Fibroblast of peridontal ligament (primary cell): ENCODE results near the gene TIAM2.
"Not testable (repeated sequence)": the region's sequence is repeated elsewhere in the genome, so short reads cannot be mapped to it uniquely, and the experiment has no call there.

Experiments used
- DNase-seq: peaks from one replicate; pipeline ENCODE4 v3.0.0-alpha.2; 2010; ENCODE audit errors: extremely low read depth

Gene TIAM2

DNA sequence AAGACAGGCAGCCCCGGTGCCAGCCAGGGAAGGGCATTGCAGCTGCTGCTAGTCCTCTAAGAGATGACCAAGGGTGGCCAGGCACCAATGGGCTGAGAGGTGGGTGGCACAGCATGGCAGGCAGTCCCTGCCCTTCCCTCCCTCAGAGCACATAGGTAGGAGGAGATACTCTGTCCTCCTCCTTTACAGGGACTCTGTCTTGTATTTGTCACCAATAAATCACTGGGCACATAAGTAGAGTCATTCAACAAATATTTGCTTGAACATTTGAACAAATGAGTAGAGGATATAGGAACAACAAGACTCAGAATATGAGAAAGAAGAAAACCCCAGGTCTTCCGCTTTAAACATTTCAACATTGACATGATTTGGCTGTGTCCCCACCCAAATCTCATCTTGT is 199.3 kb downstream of the TIAM2 start:
- DNase-seq, result no peak

- DNase-seq, result no peak
These were observed 200.8 kb downstream of the TIAM2 start for GRCh38 chr6:155195903-155196302.

DNA sequence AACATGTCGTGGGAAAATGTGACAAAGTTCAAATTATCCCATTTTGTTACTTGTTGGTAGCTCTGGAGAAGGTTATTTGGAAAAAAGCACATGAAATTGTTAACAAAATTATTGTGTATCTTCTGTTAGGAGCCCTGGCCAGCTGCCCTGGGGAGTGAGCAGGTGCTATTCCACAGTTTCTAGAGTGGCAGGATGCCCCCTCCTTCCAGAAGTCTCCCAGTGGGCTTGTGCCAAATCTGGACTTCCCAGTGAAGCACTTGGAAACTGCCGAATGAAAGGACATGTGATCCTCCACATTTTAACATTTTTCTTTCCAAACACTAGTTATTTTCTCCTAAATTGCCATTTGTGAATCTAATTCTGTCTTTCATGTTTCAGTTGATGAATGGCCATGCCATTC is 201.8 kb downstream of the TIAM2 start:
- no peak for DNase-seq

GRCh38 chr6:155197932-155198331 is 202.8 kb downstream of the TIAM2 start:
- DNase-seq, result no peak

- DNase-seq, result no peak
These were observed 204.9 kb downstream of the TIAM2 start for GRCh38 chr6:155200012-155200411.

GRCh38 chr6:155201461-155202226 is 206.5 kb downstream of the TIAM2 start:
- DNase-seq, result peak; percentile 72

- DNase-seq, result no peak
These were observed 212.1 kb downstream of the TIAM2 start for GRCh38 chr6:155207223-155207622.

DNA sequence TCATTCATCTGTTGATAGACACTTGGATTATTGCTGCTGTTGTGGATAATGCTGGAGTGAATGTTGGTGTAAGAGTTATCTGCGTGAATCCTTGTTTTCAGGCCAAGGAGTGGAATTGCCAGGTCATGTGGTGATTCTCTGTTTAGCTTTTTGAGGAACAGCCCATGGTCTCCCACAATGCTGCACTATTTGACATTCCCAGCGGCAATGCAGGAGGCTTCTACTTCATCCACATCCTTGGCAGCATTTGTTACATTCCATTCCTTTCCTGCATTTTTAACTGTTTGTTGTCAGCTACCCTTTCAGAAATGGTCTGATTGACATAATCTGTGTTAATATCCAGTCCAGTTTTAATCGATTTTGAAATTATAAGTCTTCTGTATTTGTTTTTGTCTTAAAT is 217.0 kb downstream of the TIAM2 start:
- DNase-seq, result no peak

DNA sequence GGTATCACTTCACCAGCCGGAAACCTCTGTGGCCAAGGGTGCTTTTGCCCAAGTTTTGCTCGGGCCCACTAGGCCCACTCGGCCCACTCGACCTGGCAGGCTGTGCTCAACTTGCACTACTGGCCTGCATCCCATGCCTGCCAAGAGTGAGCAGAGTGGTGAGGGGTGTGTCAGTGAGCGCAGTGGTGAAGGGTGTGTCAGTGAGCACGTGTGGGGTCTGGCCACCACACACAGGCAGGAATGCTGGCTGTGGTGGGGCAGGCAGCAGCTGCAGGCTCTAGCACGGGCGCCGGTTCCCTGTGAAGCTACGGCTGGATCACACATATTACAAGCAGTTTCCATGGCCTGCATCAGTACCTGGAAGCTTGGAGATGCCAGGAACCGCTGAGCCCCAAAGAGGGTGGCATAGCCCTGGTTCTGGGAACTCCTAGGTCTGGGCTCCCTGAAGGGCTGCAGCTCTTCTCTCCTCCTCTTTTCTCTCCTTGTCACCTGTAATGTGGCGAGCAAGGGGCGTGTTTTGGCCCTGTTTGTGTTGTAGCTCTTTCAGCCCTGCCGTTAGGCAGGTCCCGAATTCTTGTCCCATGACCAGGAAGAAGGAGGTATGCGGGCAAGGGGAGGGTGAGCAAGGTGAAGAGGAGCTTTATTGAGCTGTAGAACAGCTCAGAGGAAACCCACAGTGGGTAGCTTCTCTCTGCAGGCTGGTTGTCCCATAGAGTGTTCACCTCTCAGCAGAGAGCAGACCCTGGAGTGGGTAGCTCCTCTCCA is 217.7 kb downstream of the TIAM2 start:
- no peak for DNase-seq

- no peak for DNase-seq
These were observed 218.7 kb downstream of the TIAM2 start for GRCh38 chr6:155213611-155214372.

- no peak for DNase-seq
These were observed 220.8 kb downstream of the TIAM2 start for GRCh38 chr6:155215906-155216305.

GRCh38 chr6:155216312-155217046 is 221.4 kb downstream of the TIAM2 start:
- DNase-seq, result no peak

- not testable (repeated sequence) for DNase-seq
These were observed 223.6 kb downstream of the TIAM2 start for GRCh38 chr6:155218711-155219110.

GRCh38 chr6:155219299-155219698 is 224.2 kb downstream of the TIAM2 start:
- no peak for DNase-seq

DNA sequence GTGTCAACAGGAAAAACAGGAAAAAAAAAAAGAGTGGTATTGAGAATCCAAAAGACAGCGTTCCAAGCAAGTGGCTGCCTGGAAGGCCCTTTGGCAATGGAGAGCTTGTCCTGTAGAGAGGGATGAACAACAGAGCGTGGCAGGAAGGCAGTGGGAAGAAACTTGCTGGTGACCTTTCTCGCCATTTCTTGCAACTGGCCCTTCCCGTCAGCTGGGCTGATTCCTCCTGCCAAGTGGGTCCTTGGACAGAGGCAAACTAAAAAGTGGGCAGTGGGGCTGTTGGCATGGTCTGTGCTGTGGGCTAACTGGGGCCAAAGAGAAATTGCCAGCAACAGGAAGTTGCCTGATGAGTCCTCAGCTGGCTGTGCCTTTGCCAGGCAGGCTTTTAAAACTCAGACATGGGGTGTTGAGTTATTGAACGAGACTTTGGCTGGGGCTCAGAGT is 224.8 kb downstream of the TIAM2 start:
- DNase-seq, result no peak

DNA sequence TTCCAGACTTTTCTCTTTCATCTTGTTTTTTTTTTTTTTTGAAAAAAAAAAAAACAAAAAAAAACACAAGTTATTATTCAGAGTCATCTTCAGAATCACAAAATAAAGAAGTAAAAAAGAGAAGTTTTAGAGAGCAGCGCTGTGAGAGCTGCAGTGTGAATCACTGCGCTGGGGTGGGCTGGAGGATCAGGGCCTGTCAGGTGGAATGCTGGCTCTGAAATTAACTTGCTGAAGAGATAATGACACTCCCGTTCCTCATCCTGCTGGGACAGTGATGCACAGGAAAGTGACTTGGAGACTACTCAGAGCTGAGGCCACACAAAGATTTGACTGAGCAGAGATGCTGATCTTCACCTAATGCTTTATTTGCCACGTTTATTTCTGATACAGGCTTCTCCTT is 226.0 kb downstream of the TIAM2 start:
- no peak for DNase-seq

DNA sequence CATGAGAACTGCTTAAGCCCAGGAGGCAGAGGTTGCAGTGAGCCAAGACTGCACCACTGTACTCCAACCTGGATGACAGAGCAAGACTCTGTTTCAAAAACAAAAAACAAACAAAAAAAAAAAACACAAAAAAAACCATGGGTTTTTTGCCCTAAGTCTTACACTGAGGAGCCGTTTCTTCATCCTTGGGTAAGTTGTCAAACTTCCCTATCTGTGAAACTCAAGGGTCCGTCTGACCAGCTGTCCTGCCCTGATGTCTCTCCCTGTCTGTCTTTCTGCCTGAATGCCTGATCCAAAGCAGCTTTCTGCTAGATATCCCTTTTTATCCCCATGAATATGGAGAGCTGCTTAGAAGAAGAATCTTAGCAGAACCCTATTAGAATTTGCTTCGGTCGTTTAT is 227.4 kb downstream of the TIAM2 start:
- no peak for DNase-seq

GRCh38 chr6:155223646-155224451 is 228.7 kb downstream of the TIAM2 start:
- DNase-seq, result peak; percentile 63

- no peak for DNase-seq
These were observed 229.5 kb downstream of the TIAM2 start for GRCh38 chr6:155224618-155225017.

GRCh38 chr6:155227046-155227445 is 231.9 kb downstream of the TIAM2 start:
- DNase-seq, result no peak
